DOHH2 (cell line): ENCODE results near the gene MLKL.

Experiments used
- EZH2phosphoT487 ChIP-seq: fragments of 200-600 bp; sonication (generic); IDR thresholded peaks from 2 replicates; pipeline ENCODE4 v1.6.1; 2017; ENCODE audit warnings: borderline replicate concordance, mild to moderate bottlenecking, antibody characterized with exemption, low read length, moderate library complexity, mixed read lengths
- TF ChIP-seq, protein P1 (sequence below): fragments of 200-600 bp; sonication (generic); IDR thresholded peaks from one replicate; pipeline ENCODE4 v1.5.1; 2014; ENCODE audit warnings: antibody characterized with exemption, mild to moderate bottlenecking, low read depth, low read length; ENCODE audit not compliant: poor library complexity, severe bottlenecking

DNA sequence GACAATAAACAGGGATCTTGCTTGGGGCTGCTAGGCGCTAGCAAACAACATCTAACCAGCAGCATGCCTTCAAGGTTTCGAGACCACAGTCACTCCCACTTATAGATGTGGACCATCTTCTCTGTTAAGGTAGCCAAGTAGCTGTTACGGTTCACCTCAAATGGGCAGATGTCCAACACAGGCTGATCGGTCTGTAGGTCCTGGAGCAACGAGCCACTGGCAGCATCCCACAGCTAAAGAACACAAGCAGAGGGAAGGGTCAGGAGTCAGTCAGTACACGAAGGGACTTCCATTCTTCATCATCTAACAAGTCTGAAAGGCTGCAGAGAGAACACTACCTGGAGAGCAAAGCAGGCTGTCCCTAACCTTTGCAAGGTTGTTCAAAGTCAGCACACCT lies 76.8 kb downstream of the MLKL start:
- TF ChIP-seq, protein P1, sequence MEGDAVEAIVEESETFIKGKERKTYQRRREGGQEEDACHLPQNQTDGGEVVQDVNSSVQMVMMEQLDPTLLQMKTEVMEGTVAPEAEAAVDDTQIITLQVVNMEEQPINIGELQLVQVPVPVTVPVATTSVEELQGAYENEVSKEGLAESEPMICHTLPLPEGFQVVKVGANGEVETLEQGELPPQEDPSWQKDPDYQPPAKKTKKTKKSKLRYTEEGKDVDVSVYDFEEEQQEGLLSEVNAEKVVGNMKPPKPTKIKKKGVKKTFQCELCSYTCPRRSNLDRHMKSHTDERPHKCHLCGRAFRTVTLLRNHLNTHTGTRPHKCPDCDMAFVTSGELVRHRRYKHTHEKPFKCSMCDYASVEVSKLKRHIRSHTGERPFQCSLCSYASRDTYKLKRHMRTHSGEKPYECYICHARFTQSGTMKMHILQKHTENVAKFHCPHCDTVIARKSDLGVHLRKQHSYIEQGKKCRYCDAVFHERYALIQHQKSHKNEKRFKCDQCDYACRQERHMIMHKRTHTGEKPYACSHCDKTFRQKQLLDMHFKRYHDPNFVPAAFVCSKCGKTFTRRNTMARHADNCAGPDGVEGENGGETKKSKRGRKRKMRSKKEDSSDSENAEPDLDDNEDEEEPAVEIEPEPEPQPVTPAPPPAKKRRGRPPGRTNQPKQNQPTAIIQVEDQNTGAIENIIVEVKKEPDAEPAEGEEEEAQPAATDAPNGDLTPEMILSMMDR = no peak
- no peak for TF ChIP-seq EZH2phosphoT487
